ENCODE measurements around the gene LOX.

DNA sequence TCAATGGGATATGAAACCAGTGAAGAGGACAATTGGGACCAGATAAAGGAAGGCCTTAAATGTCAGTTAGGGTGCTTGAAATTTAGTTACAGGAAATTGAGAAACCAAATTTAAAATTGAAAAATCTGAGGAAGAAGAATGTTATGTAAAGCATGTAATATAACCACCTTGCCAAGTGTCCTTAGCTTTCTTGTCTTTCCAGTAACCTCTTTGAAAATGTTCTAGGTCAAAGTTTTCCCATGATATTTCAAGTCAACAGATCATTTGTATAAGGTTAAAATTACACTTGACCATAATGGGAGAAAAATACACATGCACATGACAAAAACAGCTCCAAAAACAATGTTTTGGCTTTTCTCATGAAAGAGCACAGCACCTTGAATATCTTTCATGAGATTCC, 21.1 kb downstream of the LOX start:
- TF ChIP-seq, protein P1, sequence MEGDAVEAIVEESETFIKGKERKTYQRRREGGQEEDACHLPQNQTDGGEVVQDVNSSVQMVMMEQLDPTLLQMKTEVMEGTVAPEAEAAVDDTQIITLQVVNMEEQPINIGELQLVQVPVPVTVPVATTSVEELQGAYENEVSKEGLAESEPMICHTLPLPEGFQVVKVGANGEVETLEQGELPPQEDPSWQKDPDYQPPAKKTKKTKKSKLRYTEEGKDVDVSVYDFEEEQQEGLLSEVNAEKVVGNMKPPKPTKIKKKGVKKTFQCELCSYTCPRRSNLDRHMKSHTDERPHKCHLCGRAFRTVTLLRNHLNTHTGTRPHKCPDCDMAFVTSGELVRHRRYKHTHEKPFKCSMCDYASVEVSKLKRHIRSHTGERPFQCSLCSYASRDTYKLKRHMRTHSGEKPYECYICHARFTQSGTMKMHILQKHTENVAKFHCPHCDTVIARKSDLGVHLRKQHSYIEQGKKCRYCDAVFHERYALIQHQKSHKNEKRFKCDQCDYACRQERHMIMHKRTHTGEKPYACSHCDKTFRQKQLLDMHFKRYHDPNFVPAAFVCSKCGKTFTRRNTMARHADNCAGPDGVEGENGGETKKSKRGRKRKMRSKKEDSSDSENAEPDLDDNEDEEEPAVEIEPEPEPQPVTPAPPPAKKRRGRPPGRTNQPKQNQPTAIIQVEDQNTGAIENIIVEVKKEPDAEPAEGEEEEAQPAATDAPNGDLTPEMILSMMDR (conservative IDR thresholded peaks at IDR 0.05), result no peak
- TF ChIP-seq ZFX (IDR thresholded peaks at IDR 0.05), result no peak
